Colonic mucosa (tissue), 4 donors: ENCODE measurements around the gene ANO1. TPM values are rescaled to one million over a fixed set of nuclear protein-coding genes. Genes with fewer than 3 reads are reported as not detected.

Experiments used
- DNase-seq: peaks from one replicate; pipeline ENCODE4 v3.0.0-alpha.2; 2020
- H3K27ac ChIP-seq: fragments of 200-600 bp; one replicate; pipeline ENCODE4 v1.8.0; 2021
- H3K27me3 ChIP-seq: fragments of 200-600 bp; one replicate; pipeline ENCODE4 v1.8.0; 2021
- H3K36me3 ChIP-seq: fragments of 200-600 bp; one replicate; pipeline ENCODE4 v1.8.0; 2021
- H3K4me1 ChIP-seq: fragments of 200-600 bp; one replicate; pipeline ENCODE4 v1.8.0; 2021; ENCODE audit warnings: mild to moderate bottlenecking
- H3K4me3 ChIP-seq: fragments of 200-600 bp; one replicate; pipeline ENCODE4 v1.8.0; 2021
- H3K9ac ChIP-seq, 2 donors: one replicate each; pipeline ENCODE4 v1.7.0; 2013; ENCODE audit warnings: control low read depth in 2 of 2, low read depth in 2 of 2, low read length in 2 of 2
- H3K9me3 ChIP-seq: fragments of 200-600 bp; one replicate; pipeline ENCODE4 v1.8.0; 2021
- CTCF ChIP-seq: fragments of 200-600 bp; IDR thresholded peaks from one replicate; pipeline ENCODE4 v1.8.0; 2022; ENCODE audit warnings: antibody characterized with exemption, mild to moderate bottlenecking
- intact Hi-C: fragments of 100-400 bp; cut with DNase I; formaldehyde crosslinking; loops from one replicate; pipeline ENCODE4 v1.14.1; 2022
- total RNA-seq, 2 donors: library from RNA; stranded (reverse); fragmentation: NEBNext Ultra II Directional in 1 of 2; extraction: Animal tissue kit (Norgen Biotek cat#: 25700) in 1 of 2; gene quantifications; one replicate each; pipeline ENCODE4 v1.2.1, GENCODE V29; 2021
- donor health status: healthy.
- donor health status: DM: no; HTN: no; CAD: no.
- donor health status: DM: no; HTN: no; CAD: no.

ANO1 gene
- total RNA-seq, 2 donors from 2014 or later: 8.3 to 16.4 TPM

DNA sequence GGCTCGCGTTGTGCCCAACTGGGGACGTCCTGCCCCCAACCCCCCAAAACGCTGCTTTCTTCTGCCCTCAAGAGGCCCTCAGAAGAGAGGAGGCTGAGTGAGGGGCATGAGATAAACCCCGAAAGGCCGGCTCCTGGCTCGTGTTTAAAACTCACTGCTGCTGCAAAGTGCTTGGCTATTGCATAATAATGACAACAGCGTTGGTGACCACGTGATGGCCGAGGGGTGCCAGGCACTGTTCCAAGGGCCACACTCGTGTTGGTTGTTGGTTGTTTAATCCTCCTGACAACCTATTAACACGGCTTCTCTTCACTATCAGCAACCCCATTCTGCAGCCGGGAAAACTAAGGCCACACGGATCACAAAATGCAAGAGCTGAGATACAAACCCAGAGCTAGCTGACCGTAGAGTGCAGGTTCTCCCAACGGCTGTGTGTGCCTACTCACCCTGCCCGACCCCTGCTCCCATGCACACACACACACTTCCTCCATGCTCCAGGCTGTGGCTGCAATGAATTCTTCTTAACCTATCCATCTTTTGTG is 51.0 kb downstream of the ANO1 start:
- TF ChIP-seq CTCF: no peak
- Histone ChIP-seq H3K9me3 (no peaks in the 10 kb centered on the region), H3K4me3 (no peak overlapping the region), H3K27ac (no peak overlapping the region), H3K36me3 (no peaks in the 10 kb centered on the region), H3K4me1 (no peaks in the 10 kb centered on the region), H3K27me3 (no peaks in the 10 kb centered on the region), H3K9ac (no peak overlapping the region)
- no peak for DNase-seq
- intact Hi-C loops: no loop called here

DNA sequence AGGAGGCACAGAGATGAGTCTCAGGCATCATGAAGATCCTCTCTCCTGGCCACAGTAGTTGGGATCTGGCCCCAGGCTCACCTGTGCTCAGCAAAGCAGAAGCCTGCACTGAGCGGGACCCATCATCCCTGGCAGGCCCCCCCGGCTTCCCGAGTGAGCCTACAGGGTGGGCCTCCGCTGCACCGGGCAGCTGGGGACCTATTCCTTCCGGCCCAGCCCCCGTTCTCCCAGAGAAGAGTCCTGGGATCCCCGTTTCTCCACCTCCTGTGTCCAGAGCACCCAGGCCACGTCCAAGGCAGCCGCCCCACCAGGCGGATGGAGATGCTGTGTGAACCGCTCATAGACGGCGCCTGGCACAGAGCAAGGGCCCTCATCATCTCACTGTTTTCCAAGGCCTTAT is 52.5 kb downstream of the ANO1 start:
- no peaks in the 10 kb centered on the region for H3K36me3 ChIP-seq
- no peak for TF ChIP-seq CTCF
- H3K4me3 ChIP-seq: no peak overlapping the region
- no peak for DNase-seq
- H3K9ac ChIP-seq: no peak overlapping the region
- intact Hi-C loops: no loop called here
- no peak overlapping the region for H3K27ac ChIP-seq
- H3K4me1 ChIP-seq: no peaks in the 10 kb centered on the region
- no peaks in the 10 kb centered on the region for H3K9me3 ChIP-seq
- H3K27me3 ChIP-seq: no peaks in the 10 kb centered on the region

GRCh38 chr11:70131606-70132190 is 53.6 kb downstream of the ANO1 start:
- no peak for TF ChIP-seq CTCF
- no peaks in the 10 kb centered on the region for H3K9me3 ChIP-seq
- intact Hi-C loops: no loop called here

DNA sequence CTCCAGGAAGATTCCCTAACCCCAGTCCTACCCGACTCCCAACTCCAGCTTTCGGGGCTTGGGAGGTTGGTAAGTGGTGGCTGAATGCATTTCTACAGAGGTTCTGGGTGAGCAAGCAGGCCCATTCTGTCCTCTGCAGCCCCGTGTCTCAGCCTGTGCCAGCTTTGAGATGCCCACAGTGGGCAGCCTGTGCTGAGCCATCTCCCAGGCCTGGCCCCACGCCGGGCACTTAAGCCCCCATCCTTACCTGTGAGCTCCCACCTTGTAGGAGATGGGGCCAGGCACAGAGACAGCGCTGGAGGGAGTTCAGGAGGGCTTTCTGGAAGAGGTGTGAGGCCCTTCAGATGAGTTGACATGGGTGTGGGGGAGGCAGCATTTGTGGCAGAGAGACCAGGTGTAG is 54.5 kb downstream of the ANO1 start:
- Histone ChIP-seq H3K27ac (no peak overlapping the region), H3K9me3 (no peaks in the 10 kb centered on the region), H3K36me3 (no peaks in the 10 kb centered on the region), H3K27me3 (no peaks in the 10 kb centered on the region), H3K4me1 (no peaks in the 10 kb centered on the region), H3K4me3 (no peak overlapping the region), H3K9ac (no peak overlapping the region)
- no peak for TF ChIP-seq CTCF
- intact Hi-C loops: no loop called here
- DNase-seq: no peak

More at GRCh38 chr11:70131606-70132190, 53.6 kb downstream of the ANO1 start:
- no peak for DNase-seq
- Histone ChIP-seq H3K4me1 (no peaks in the 10 kb centered on the region), H3K27me3 (no peaks in the 10 kb centered on the region), H3K27ac (no peak overlapping the region), H3K9ac (no peak overlapping the region), H3K4me3 (no peak overlapping the region), H3K36me3 (no peaks in the 10 kb centered on the region)

GRCh38 chr11:70133771-70134335 is 55.7 kb downstream of the ANO1 start:
- no peaks in the 10 kb centered on the region for H3K9me3 ChIP-seq
- H3K4me1 ChIP-seq: no peaks in the 10 kb centered on the region
- H3K27me3 ChIP-seq: no peaks in the 10 kb centered on the region
- intact Hi-C loops: no loop called here
- H3K27ac ChIP-seq: no peak overlapping the region
- no peak overlapping the region for H3K4me3 ChIP-seq
- no peak overlapping the region for H3K9ac ChIP-seq
- TF ChIP-seq CTCF: no peak
- H3K36me3 ChIP-seq: no peaks in the 10 kb centered on the region
- no peak for DNase-seq
